Kidney (tissue), 14 donors: ENCODE data around the gene BORCS5. TPM values are rescaled to one million over a fixed set of nuclear protein-coding genes. Genes with fewer than 3 reads are reported as not detected.

ENCODE experiments used
- DNase-seq, 5 donors: peaks; one replicate each; pipeline ENCODE4 v3.0.0-alpha.2; 2013 to 2020
- FAIRE-seq: peaks from 2 replicates; lab custom pipeline; 2012; peaks lifted over from hg19 to GRCh38; lab: Jason Lieb, UNC
- H3K27ac ChIP-seq, 2 donors: one replicate each; pipeline ENCODE4 v1.7.0; 2013; ENCODE audit warnings: low read depth in 2 of 2, low read length in 2 of 2, inconsistent platforms in 1 of 2
- H3K27me3 ChIP-seq: one replicate; pipeline ENCODE4 v1.7.1; 2013; ENCODE audit warnings: low read length, inconsistent platforms; ENCODE audit not compliant: control insufficient read depth, insufficient read depth
- H3K36me3 ChIP-seq, 3 donors: one replicate each; pipeline versions ENCODE4 v1.7.0 to v1.7.1; 2013; ENCODE audit warnings: low read length in 3 of 3, control low read depth in 1 of 3, inconsistent platforms in 1 of 3; ENCODE audit not compliant: insufficient read depth in 3 of 3, control insufficient read depth in 2 of 3
- H3K4me1 ChIP-seq, 3 donors: one replicate each; pipeline versions ENCODE4 v1.7.0 to v1.7.1; 2013; ENCODE audit warnings: low read length in 3 of 3, inconsistent platforms in 1 of 3, low read depth in 1 of 3; ENCODE audit not compliant: control insufficient read depth in 2 of 3, insufficient read depth in 2 of 3
- H3K4me3 ChIP-seq, 3 donors: one replicate each; pipeline versions ENCODE4 v1.7.0 to v1.8.1; 2013; ENCODE audit warnings: low read length in 3 of 3, control low read depth in 1 of 3, inconsistent platforms in 1 of 3
- H3K9ac ChIP-seq, 3 donors: one replicate each; pipeline versions ENCODE4 v1.7.0 to v1.7.1; 2013; ENCODE audit warnings: low read length in 3 of 3, control low read depth in 1 of 3, inconsistent platforms in 1 of 3
- H3K9me3 ChIP-seq, 3 donors: one replicate each; pipeline versions ENCODE4 v1.7.0 to v1.7.1; 2013; ENCODE audit warnings: low read length in 3 of 3, control low read depth in 1 of 3, inconsistent platforms in 1 of 3; ENCODE audit not compliant: control insufficient read depth in 2 of 3, insufficient read depth in 1 of 3
- CTCF ChIP-seq: IDR thresholded peaks from 3 replicates; pipeline ENCODE4 v1.5.1; 2012; ENCODE audit warnings: mild to moderate bottlenecking, moderate library complexity, borderline replicate concordance; ENCODE audit not compliant: insufficient read depth; ENCODE audit errors: extremely low read depth
- intact Hi-C: fragments of 100-400 bp; cut with DNase I; formaldehyde crosslinking; loops from one replicate; pipeline ENCODE4 v1.11.1; 2022
- polyA plus RNA-seq: library from polyadenylated mRNA; stranded (reverse); fragments of 350-450 nt; fragmentation: Illumina TruSeq; extraction: RNeasy Lipid Tissue Mini Kit (QIAGEN cat#74804); gene quantifications from one replicate; pipeline ENCODE4 v1.2.3, GENCODE V29; 2014; ENCODE audit warnings: low read depth, low replicate concordance; ENCODE audit not compliant: insufficient read depth
- total RNA-seq: library from RNA; stranded (reverse); fragmentation: NEBNext Ultra II Directional; extraction: Animal tissue kit (Norgen Biotek cat#: 25700); gene quantifications from one replicate; pipeline ENCODE4 v1.2.1, GENCODE V29; 2021
- donor health status: control.
- donor health status: control.
- donor health status: control.
- donor health status: control.
- donor health status: control.
- donor health status: DM: yes; HTN: yes; CAD: no.
- donor health status: Normal renal cell carcinoma (clear cell type).

The BORCS5 gene
- total and polyA plus RNA-seq, 2 donors from 2014 or later, result 11.2 to 14.0 TPM

- FAIRE-seq, result no peak
Observed at GRCh38 chr12:12451098-12451497, 94.2 kb downstream of the BORCS5 start.

GRCh38 chr12:12452326-12452902 lies 95.5 kb downstream of the BORCS5 start:
- intact Hi-C loops, result no loop called here
- no peaks in the 10 kb centered on the region for H3K9me3 ChIP-seq
- TF ChIP-seq CTCF, result no peak
- no peaks in the 10 kb centered on the region for H3K27me3 ChIP-seq
- H3K36me3 ChIP-seq, result no peaks in the 10 kb centered on the region
- H3K9ac ChIP-seq, result no peak overlapping the region
- H3K4me3 ChIP-seq, result no peak overlapping the region
- H3K27ac ChIP-seq, result no peak overlapping the region
- H3K4me1 ChIP-seq, result no peaks in the 10 kb centered on the region
- no peak for DNase-seq
- no peak for FAIRE-seq

More at GRCh38 chr12:12451098-12451497, 94.2 kb downstream of the BORCS5 start:
- Histone ChIP-seq H3K4me3 (no peak overlapping the region), H3K9me3 (no peaks in the 10 kb centered on the region), H3K27me3 (no peaks in the 10 kb centered on the region), H3K27ac (no peak overlapping the region), H3K4me1 (no peaks in the 10 kb centered on the region), H3K36me3 (no peaks in the 10 kb centered on the region), H3K9ac (no peak overlapping the region)
- intact Hi-C loops, result no loop called here
- no peak for TF ChIP-seq CTCF
- DNase-seq, result no peak

GRCh38 chr12:12453635-12454034 lies 96.8 kb downstream of the BORCS5 start:
- intact Hi-C loops, result no loop called here
- no peak for TF ChIP-seq CTCF
- FAIRE-seq, result no peak
- no peak for DNase-seq
- H3K36me3 ChIP-seq, result no peaks in the 10 kb centered on the region
- no peak overlapping the region for H3K9ac ChIP-seq
- no peaks in the 10 kb centered on the region for H3K27me3 ChIP-seq
- no peaks in the 10 kb centered on the region for H3K4me1 ChIP-seq
- H3K4me3 ChIP-seq, result no peak overlapping the region
- H3K9me3 ChIP-seq, result no peaks in the 10 kb centered on the region
- no peak overlapping the region for H3K27ac ChIP-seq

GRCh38 chr12:12454315-12454714 lies 97.4 kb downstream of the BORCS5 start:
- TF ChIP-seq CTCF, result no peak
- FAIRE-seq, result no peak
- H3K4me1 ChIP-seq, result no peaks in the 10 kb centered on the region
- no peaks in the 10 kb centered on the region for H3K36me3 ChIP-seq
- no peak overlapping the region for H3K9ac ChIP-seq
- H3K27ac ChIP-seq, result no peak overlapping the region
- H3K27me3 ChIP-seq, result no peaks in the 10 kb centered on the region
- no peak for DNase-seq
- H3K4me3 ChIP-seq, result no peak overlapping the region
- H3K9me3 ChIP-seq, result no peaks in the 10 kb centered on the region
- intact Hi-C loops, result no loop called here
